BJ (cell line): ENCODE measurements around the gene PLEKHG7. TPM values are rescaled to one million over a fixed set of nuclear protein-coding genes. Genes with fewer than 3 reads are reported as not detected.
"Not testable (repeated sequence)": the region's sequence is repeated elsewhere in the genome, so short reads cannot be mapped to it uniquely, and the experiment has no call there.

Experiments
- CTCF ChIA-PET: fragments of 350-600 bp; formaldehyde crosslinking; extraction: SDS; loops from one replicate; lab custom pipeline; 2021; ENCODE audit warnings: antibody characterized with exemption, inconsistent platforms; lab: Yijun Ruan, JAX
- POLR2A ChIA-PET: fragments of 300-600 bp; sonication (Branson Sonifier 250); formaldehyde crosslinking; extraction: SDS; loops from one replicate; lab custom pipeline; 2021; ENCODE audit warnings: antibody characterized with exemption; lab: Charles Lee
- DNase-seq: peaks from one replicate; pipeline ENCODE4 v3.0.0-alpha.2; 2011; ENCODE audit warnings: low read depth
- H3K27me3 ChIP-seq: 2 replicates; pipeline ENCODE4 v1.6.0; 2011; ENCODE audit warnings: low read length; ENCODE audit not compliant: control insufficient read depth, insufficient read depth
- H3K36me3 ChIP-seq: 2 replicates; pipeline ENCODE4 v1.5.1; 2011; ENCODE audit warnings: low read length; ENCODE audit not compliant: control insufficient read depth, insufficient read depth
- H3K4me3 ChIP-seq: 2 replicates; pipeline ENCODE4 v1.5.1; 2011; ENCODE audit warnings: low read depth, mild to moderate bottlenecking, control low read depth, low read length
- polyA minus RNA-seq: library from RNA; depleted of rRNA, polyadenylated mRNA; stranded (reverse); fragments of >200 nt; gene quantifications from 2 replicates; pipeline ENCODE4 v1.2.3, GENCODE V29; 2011; rRNA and poly(A)+ RNA removed
- polyA plus RNA-seq: library from polyadenylated mRNA; depleted of rRNA; stranded (reverse); fragments of >200 nt; gene quantifications from 2 replicates; pipeline ENCODE4 v1.2.3, GENCODE V29; 2011; rRNA removed
- TF ChIP-seq, protein P1 (sequence below): IDR thresholded peaks from 2 replicates; pipeline ENCODE4 v1.5.1; 2011; ENCODE audit warnings: low read depth, mild to moderate bottlenecking, control low read depth, inconsistent platforms, low read length, moderate library complexity; ENCODE audit not compliant: insufficient read depth

The PLEKHG7 gene
- polyA plus RNA-seq (not detected in 2 replicates), polyA minus RNA-seq (not detected in 2 replicates)

DNA sequence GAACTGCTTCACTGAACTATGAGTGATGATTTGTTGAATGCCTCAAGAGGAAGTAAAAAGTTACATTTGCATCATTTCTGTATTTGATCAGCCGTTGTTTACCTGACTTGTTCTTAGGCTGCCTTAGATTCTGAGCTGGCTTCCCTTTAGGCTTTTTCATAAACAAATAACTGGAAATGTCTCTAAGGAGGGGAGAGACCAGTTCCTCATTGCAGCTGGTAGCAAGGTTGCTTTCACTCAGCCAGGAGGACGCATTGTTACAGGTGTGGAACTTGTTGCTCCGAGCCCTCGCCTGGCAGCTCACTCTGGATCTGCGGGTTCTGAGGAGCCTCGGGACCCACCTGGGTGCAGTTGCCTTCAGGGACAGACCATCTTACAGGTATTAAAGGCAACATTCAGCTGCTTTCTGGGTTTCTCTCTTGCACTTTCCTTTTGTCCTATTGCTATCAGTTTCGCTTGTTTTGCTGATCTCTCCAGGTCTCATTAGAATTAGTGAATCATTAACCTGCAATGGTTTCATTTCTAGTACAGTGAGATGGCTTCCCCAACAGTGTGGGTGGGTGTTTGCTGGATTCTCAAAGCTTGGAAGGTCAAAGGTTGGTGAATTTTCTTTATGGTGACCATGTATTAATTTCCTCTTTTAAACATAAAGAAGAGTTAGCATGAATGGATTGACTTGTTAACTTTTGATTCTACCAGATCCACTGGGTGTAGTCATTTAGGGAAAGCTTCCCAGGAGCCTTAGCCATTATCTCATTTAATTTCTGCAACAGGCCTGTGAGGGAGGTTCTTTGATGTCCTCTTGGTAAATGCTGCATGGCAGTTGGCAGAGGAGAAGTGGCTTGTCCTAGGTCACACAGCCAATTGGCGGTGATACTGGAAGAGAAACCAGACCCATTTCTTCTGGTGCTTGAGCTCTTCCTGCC is at the start of gene PLEKHG7:
Gene PLEKHG7, plus strand, starts transcription at position 236 of the 926 bp plus-strand sequence. CDS start 3,643 bp downstream, outside the sequence.
- TF ChIP-seq, protein P1, sequence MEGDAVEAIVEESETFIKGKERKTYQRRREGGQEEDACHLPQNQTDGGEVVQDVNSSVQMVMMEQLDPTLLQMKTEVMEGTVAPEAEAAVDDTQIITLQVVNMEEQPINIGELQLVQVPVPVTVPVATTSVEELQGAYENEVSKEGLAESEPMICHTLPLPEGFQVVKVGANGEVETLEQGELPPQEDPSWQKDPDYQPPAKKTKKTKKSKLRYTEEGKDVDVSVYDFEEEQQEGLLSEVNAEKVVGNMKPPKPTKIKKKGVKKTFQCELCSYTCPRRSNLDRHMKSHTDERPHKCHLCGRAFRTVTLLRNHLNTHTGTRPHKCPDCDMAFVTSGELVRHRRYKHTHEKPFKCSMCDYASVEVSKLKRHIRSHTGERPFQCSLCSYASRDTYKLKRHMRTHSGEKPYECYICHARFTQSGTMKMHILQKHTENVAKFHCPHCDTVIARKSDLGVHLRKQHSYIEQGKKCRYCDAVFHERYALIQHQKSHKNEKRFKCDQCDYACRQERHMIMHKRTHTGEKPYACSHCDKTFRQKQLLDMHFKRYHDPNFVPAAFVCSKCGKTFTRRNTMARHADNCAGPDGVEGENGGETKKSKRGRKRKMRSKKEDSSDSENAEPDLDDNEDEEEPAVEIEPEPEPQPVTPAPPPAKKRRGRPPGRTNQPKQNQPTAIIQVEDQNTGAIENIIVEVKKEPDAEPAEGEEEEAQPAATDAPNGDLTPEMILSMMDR, result no peak
- CTCF ChIA-PET, result no interaction called here
- POLR2A ChIA-PET, result no interaction called here

DNA sequence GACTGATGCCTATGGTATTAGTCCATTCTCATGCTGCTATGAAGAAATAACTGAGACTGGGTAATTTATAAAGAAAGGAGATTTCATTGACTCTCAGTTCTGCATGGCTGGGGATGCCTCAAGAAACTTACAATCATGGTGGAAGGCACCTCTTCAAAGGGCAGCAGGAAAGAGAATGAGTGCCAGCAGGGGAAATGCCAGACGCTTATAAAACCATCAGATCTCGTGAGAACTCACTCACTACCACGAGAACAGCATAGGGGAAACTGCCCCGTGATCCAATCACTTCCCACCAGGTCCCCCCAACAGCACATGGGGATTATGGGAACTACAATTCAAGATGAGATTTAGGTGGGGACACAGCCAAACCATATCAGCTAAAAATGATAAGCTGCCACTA is 48.5 kb upstream of the PLEKHG7 start:
- H3K36me3 ChIP-seq, H3K27me3 ChIP-seq, DNase-seq, CTCF ChIA-PET, H3K4me3 ChIP-seq, POLR2A ChIA-PET: not testable (repeated sequence)

More for the DNA sequence above, at the start of gene PLEKHG7:
- Histone ChIP-seq H3K4me3 (no peak within 1 kb of the TSS), H3K36me3 (no peaks in the 10 kb centered on the region), H3K27me3 (no peaks in the 10 kb centered on the region; the same call in 1 of the 2 replicates)
- no peak for DNase-seq

DNA sequence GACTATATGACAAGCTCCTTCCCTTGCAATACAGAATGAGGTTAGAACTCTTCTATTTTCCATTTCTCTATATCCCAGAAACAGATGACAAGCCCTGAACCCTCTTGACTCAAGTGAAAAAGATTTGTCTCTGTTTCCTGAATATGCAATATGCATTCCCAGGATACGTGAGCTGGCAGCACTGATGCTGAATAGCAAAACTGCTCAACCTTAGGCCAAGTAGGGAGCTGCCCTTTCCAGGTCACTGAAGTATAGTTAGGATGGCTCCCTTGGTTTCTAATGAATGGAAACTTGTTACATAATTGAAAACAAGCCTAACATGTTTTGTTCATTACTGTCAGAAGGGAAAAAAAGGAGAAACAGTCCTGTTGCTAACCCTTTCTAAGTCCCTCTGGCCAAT is 47.9 kb upstream of the PLEKHG7 start:
- ChIA-PET POLR2A (no interaction called here), CTCF (interaction anchor here (0.8 to 1.1 kb wide), 3 partner anchors 104 to 1272 kb away, joined by 3 read pairs; no protein-coding TSS in a partner anchor)
- no peaks in the 10 kb centered on the region for H3K27me3 ChIP-seq

DNA sequence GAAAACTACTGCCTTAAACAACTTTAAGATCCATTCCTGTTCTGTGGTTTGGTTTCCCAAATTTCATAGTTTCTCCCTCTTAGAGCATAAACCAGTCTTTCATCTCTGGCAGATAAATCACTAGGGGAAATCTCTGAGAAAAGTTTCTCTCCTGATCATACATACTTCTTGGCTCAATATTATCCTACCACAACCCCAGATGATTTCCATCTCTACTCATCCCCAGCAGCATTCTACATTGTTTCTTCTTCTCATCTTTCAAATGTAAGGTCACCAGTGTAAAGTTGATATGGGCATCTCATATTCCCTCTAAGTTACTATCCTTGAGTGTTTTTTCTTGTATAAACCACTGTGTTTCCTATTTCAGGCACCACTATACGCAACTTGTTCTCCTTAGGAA is 45.9 kb upstream of the PLEKHG7 start:
- CTCF ChIA-PET, result no interaction called here

More for the DNA sequence above, 47.9 kb upstream of the PLEKHG7 start:
- TF ChIP-seq, protein P1, result no peak
- no peak overlapping the region for H3K4me3 ChIP-seq
- H3K36me3 ChIP-seq, result no peaks in the 10 kb centered on the region
- DNase-seq, result peak; percentile 13

GRCh38 chr12:92657770-92658169 is 45.0 kb upstream of the PLEKHG7 start:
- Histone ChIP-seq H3K4me3 (no peak overlapping the region), H3K27me3 (no peaks in the 10 kb centered on the region), H3K36me3 (no peaks in the 10 kb centered on the region)
- DNase-seq, result no peak
- CTCF ChIA-PET, result no interaction called here
- POLR2A ChIA-PET, result no interaction called here
- TF ChIP-seq, protein P1, result no peak

More for the DNA sequence above, 45.9 kb upstream of the PLEKHG7 start:
- no peak for DNase-seq
- no peaks in the 10 kb centered on the region for H3K36me3 ChIP-seq
- POLR2A ChIA-PET, result no interaction called here
- H3K4me3 ChIP-seq, result no peak overlapping the region
- no peaks in the 10 kb centered on the region for H3K27me3 ChIP-seq
- TF ChIP-seq, protein P1, result no peak
